ENCODE data around the gene HHIP.

Gene HHIP, protein sequence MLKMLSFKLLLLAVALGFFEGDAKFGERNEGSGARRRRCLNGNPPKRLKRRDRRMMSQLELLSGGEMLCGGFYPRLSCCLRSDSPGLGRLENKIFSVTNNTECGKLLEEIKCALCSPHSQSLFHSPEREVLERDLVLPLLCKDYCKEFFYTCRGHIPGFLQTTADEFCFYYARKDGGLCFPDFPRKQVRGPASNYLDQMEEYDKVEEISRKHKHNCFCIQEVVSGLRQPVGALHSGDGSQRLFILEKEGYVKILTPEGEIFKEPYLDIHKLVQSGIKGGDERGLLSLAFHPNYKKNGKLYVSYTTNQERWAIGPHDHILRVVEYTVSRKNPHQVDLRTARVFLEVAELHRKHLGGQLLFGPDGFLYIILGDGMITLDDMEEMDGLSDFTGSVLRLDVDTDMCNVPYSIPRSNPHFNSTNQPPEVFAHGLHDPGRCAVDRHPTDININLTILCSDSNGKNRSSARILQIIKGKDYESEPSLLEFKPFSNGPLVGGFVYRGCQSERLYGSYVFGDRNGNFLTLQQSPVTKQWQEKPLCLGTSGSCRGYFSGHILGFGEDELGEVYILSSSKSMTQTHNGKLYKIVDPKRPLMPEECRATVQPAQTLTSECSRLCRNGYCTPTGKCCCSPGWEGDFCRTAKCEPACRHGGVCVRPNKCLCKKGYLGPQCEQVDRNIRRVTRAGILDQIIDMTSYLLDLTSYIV

DNA sequence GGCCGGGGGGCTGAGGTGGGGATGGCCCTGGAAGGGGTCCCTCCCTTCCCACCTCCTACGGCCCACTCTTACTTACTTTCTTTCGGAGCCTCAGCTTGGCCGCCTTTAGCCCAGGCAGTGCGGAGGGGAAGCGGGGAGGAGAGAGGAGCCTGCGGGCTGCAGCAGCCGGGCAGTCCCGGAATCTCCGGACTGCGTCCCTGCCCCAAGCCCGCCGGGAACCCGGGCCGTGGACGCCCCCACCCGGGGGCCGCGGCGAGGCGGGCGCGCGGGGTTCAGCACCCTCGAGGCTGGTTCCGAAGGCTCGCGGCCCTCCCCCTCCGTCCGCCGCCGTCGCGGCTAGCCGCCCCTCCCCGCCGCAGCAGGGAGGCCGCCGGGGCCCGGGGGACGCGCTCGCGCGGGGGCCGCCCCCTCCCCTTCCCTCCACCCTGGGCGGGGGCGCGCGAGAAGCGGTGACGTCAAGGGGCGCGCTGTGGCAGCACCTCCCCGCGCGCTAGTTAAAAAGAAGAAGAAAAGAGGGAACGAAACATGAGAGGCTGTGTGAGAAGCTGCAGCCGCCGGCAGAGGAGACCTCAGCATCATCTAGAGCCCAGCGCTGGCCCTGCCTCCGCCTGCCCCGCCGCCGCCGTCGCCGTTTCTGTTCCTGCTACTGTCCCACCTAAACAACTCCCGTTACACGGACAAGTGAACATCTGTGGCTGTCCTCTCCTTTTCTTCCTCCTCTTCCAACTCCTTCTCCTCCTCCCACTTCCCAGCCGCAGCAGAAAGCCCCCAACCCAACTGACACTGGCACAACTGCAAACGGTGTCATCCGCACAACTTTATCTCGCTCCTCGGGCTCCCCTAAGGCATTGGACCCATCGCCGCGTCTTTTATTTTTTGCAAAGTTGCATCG is at the start of gene HHIP:
TSS of gene HHIP (plus strand) at position 526 of the 892 bp plus-strand sequence. CDS start 520 bp downstream, outside the sequence.
- no peak for DNase-seq (ENCODE audit: low read depth)

DNA sequence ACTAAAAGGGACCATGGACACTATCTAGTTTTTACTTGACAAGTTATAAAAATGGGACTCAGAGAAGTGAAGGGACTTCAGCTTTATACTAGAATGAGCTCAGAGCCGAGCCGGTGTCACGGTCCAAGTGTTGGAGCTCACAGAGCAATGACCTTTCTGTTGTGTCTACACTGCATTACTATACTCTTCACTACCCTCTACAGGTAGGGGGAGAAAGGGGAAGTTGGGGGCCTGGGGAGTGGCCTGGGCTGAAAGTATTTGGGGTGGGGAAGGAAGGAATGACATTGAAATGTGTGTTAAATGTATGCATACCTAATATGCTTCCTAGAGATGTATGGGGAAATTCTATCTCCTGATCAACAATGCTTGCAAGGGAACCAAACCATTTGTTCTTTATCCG is 48.8 kb upstream of the HHIP start:
- no peak for DNase-seq (ENCODE audit: low read depth)

DNA sequence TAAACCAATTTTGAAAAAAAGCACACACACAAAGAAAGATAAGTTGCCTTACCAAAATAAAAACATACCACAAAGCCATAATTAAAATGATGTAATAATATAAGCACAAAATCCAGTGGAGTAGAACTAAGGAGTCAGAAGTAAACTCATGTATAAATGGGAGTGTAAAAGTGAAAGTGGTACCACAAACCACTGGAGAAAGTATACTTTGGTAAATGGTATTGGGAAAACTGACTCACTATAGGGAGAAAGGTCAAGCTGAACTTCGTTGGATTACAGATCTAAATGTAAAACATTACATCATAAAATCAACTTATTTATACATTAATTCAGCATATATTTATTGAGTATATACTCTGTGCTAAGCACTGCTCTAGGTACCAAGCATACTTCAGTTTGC is 46.3 kb upstream of the HHIP start:
- DNase-seq (ENCODE audit: low read depth), result no peak

DNA sequence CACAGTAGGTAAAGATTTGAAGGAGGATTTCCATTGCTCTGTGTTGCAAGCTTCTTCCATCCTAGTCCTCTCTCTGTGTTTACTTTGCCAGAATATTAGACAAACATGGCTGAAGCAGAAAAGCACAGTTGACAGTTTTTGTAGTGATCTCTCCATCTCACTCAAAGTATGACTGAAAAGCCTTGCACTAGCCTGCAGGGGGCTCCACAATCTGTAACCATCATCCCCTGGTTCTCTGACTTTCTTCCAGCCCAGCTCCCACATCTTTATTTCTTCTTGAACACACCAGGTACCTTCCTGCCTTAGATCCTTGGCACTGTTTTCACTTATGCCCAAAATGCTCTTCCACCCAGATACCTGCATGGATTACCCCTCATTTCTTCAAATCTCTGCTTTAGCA is 34.1 kb upstream of the HHIP start:
- no peak for DNase-seq (ENCODE audit: low read depth)

DNA sequence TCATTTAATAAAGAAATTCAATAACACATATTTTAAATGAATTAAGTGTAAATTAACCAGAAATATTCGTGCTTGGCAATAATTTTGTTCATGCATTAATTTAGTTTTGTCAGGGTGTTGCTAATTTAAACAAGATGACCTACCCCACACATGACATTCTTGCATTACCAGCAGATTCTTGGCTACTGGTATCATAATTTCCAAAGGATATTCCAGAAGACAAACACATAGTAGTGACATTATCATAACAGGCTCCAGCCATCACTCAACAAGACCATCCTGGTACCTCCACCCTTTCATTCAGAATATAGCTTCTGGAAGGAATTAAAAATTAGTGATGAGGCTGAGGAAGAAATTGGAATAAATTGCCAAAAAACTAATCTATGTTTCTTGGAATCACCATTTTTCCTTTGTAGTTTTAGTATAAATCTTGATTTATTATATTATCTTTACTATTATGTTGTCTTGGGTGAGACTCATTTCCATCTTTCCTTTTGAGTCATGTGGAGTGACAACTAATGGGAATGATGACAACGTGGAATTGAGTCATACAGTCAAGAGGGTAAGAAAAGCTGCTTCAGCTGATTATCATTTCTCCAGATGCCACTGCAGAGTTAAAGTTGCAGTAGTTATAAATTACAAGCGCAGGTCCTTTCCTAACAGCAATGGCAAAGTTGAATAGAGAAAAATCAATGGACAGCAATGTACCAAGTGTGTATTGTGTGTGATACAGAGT is 30.9 kb upstream of the HHIP start:
- peak; percentile 11 for DNase-seq (ENCODE audit: low read depth)

DNA sequence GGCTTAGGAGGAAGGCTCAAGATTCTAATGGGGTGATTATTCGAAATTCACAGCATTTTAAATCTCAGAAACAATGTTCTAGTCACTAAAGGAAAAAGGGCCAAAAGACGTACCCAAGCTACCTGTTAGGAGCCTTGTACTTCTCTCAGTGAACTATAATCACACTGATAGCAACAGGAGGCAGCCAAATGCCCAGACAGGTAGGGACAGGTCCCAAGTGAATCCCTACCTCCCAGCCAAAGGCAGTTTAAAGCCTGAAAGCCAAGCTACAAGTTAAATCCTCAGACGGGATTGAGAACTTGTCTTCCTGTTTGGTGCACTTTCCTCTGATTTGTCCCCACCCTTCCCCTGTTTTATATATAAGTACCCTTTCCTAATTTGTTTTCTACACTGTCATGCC is 24.3 kb upstream of the HHIP start:
- no peak for DNase-seq (ENCODE audit: low read depth)

DNA sequence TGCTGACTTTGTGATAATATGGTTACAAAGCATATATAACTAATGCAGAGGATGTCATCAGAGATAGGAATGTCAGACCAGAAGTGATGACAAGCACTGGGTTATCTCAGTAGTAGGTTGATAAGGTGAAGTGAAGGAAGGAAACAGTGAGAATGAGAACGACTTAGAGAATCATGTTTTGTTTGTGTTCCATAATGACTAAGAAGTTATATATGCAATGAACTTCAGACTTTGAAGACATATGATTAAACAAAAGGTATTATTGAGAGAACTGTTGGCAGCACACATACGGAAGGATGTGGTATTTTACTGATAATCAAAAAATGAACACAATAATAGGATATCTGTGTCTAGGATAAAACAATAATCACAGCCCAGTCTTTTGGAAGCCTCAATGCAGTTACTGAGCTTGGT is 18.3 kb upstream of the HHIP start:
- DNase-seq (ENCODE audit: low read depth), result no peak

DNA sequence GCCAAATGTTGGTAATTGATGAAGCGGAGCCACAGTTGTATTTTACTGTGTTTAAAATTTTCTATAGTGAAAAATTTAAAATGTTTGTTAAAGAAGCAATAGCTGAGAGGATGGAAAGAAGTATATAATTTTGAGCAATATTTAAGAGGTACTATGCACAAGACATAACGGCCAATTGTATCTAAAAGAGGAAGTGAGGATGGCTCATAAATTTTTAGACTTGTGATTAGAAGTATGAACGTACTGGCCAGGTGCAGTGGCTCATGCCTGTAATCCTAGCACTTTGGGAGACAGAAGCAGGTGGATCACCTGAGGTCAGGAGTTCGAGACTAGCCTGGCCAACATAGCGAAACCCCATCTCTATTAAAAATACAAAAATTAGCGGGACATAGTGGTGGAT is 12.7 kb upstream of the HHIP start:
- no peak for DNase-seq (ENCODE audit: low read depth)

DNA sequence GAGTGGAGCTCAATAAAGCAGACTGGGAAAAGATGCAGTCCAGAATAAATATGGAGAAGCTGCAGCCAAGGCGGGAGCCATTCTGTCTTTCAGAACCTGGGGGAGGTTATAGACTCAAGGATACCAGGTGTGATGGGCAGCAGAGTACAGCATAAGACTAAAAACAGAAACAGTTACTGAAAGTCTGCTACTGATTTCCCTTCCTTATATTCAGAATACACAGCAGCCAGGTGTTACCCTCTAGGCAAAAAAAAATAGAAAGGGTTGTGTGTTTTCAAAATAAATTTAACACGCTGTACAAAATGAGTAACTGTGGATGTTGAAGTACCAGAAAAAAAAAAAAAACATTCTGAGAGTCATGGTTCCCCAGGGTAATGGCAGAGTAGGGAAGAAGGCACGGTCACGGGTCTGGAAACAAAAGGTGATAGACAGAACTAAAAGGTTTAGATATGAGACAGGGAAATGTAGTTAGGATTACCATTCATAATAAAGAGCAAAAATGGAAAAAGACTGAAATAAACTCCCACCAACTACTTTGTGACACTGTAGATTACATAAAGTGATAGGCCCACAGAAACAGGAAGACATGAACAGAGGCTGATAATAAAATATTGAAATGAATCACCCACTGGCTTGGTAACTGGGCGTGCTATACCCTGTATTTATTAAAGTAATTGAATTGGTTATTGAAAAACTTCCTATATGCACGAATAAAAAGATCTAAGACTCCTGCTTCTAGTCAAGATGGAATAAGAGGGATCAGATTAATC is 10.8 kb upstream of the HHIP start:
- no peak for DNase-seq (ENCODE audit: low read depth)

DNA sequence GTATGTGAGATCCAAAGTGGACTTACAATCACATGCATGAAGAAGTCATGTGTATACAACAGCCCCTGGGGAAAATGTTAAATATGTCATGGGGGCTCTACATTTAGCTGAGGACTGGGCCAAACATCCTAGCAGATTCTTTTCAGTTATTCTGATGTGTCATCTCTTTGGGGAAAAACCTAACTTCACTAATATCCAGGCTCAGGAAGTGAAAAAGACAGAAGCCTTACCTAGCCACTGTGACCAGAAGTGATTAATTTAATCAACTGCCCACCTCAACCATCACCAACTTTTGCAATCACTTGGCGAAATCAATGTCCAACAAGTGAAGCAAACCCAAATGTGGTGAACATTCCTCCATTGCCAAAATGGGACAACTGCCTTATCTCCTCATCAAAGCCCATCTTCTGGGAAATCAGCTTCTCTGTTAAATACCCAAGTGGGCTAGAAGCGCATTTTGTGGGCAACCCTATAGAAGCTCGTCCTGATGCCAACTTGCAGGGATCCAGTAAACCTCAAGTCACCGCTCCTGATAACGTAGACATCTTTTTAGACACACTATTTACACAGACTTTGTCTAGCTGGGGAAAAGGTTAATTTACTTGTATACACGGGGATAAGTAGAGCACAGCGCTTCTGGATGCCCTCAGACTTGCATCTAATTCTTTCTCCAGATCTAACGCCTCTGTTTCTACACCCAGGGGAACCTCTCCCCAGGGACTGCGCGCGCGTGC is 1.4 kb upstream of the HHIP start:
- DNase-seq (ENCODE audit: low read depth), result no peak

DNA sequence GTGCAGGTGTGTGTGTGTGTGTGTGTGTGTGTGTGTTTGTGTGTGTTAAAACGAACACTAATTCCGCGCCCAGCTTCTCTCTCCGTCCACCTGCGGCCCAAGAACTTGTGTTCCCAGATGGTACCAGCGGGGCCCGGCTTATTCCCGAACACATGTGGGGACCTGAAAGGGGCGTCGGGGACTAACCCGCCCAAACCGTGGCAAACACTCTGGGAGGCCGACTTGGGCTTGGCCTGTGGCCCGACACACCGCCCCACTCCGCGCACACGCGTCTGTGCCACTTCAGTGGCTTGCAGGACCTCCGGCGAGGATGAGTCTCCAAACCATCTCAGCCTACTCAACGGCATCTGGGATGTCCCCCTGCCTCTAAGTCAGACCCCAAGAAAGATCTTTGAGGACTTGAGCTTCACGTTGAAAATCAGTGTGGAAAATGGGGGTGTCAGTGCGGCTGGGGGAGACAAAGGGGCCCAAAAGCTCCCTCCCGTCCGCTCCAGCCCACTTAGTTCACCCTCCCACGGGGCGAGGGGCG is 790 bp upstream of the HHIP start:
- no peak for DNase-seq (ENCODE audit: low read depth)

DNA sequence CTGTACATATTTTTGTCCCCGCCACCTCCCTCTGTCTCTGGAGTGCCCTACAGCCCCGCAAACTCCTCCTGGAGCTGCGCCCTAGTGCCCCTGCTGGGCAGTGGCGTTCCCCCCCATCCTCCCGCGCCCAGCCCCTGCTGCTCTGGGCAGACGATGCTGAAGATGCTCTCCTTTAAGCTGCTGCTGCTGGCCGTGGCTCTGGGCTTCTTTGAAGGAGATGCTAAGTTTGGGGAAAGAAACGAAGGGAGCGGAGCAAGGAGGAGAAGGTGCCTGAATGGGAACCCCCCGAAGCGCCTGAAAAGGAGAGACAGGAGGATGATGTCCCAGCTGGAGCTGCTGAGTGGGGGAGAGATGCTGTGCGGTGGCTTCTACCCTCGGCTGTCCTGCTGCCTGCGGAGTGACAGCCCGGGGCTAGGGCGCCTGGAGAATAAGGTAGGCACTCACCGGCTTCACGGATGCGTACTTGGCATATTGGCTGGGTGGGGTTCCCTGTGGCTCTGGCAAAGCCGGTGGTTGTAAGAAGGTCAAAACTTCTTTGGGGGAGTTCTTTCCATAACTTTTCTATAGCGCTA is 653 bp downstream of the HHIP start:
- DNase-seq (ENCODE audit: low read depth), result no peak

DNA sequence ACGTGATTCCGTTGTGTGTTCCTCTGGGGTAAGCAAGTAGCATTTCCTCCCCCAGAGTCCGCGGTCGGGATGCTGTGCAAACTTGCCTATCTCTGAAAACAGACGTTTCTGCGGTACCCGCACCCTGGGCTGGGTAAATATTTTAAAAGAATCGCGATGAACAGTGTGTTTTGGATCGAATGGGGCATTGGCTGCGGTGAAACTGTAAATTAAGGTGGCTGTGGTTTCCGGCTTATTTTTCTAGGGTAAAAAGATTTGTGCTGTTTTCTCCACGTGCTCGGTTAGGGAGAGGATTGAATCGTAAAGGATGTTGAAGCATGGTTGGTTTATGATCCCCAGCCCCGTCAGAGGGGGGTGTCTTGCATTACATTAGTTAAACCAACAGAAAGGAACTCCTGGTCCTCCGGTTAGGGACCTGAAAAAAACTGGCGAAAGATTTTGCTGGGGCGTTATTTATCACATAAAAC is 1.2 kb downstream of the HHIP start:
- no peak for DNase-seq (ENCODE audit: low read depth)

DNA sequence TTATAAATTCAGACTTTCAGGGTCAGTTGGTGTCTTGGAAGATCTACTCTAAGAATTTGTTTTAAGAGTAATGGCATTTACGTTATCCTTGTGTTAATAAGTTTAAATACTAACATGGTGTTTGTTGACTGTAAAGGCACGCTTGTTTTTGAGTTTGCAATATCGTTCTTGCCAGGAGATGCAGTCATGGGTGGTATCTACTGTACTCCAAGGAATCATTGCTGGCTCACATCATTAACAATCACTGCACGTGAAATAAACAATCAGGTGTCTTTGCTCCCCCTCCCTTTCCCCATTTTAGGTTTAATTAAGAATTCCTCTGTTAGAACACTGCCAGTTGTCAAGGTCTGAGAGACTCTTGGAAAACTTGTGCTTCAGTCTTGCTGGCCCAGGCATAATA is 1.6 kb downstream of the HHIP start:
- DNase-seq (ENCODE audit: low read depth), result no peak

DNA sequence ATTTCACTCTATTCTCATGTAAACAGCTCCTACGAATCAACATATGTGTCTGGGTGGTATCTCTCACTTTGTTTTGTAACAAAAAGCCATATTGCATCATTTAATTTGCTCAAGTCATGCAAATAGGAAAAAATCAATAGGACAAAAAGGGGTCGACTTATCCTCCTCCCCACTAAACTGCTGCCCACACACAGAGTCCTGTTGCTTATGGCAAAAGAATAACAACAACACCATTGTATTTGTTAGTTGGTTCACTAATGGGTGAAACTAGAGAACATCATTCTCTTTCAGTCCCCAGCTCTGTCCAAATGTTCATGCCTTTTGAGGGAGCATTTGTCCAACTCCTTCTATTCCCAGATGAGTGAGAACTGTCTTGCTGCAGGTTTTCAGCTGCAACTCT is 2.1 kb downstream of the HHIP start:
- DNase-seq (ENCODE audit: low read depth), result no peak

DNA sequence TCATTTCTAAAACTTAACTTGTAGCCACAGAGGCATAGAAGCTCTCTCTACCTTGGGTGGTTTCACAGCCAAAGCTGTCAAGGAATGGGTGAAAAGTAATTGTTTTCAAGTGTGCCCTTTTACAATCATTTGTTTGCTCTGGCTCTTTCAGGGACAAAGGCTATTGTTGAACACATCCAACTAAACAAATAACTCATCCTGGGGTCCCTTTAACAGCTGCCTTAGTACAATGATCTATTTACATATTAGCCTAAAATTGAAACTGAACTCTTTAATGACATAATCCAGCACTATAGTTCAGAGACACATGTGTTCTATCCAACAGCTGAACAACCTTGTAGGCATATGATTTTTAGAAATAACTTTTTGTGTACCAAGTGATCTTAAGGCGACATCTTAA is 3.7 kb downstream of the HHIP start:
- DNase-seq (ENCODE audit: low read depth), result no peak

DNA sequence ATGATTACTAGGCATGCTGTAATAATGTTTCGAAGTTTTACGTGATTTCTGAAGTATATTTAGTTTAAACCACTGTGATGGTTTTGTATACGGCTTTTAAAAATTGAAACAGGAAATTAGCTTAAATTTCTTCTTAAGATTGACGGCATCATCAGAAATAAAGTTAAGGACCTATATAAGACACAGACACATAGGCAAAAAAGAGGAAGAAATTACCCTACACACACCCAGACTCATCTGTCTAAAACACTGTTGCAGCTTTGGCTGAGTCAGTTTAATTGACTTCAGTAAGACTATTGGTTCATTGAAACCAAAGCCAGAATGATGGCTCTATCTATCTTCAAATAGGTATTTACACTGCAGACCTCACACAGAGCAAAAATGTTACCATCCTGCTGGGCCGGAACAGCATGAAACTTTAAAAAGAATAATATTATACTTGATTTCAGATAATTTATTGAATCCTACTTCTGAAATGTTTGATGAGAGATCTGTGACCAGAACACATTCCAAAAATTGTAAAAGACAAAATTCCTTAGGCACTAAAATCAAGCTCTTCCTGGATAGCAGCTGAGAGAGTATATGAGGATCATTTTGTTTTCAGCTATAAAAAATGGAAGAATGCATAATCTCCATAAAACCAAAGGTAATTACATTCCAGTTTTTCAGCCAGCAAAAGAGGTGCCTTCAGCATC is 4.5 kb downstream of the HHIP start:
- no peak for DNase-seq (ENCODE audit: low read depth)

DNA sequence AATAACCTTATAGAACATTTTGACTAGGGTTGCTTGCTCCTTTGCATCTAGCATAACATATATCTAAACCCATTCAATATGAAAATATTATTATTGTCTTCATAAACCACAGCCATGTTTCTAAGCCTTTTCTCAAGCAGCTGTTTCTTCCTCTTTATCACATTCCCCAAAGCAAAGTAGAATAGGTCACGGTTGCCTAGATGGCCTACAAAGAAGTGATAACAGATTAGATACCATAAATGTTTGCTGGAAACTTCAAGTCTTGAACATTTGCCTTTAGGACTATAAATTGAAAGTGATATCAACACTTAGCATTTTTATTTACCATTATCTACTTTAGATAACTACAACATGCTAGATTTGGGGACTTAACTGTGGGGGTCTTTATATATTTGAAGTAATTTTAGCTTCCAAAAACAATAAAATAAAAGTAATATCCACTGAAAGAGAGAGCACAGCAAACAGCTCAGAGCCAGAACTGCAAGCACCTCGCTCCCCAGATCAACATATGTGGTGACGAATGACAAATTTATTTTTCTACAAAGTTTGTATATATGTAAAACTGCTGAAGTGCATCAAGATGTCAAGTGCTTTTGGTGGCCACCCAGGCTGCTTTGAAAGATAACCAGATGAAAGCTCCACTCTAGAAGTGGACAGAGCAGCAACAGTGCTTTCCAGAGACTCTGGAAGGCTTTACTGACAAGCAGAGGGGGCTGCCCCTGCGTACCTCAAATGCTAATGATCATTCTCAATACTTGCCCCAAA is 8.0 kb downstream of the HHIP start:
- DNase-seq (ENCODE audit: low read depth), result no peak
